ENCODE data around the gene FUCA2.
"Not testable (repeated sequence)": the region's sequence is repeated elsewhere in the genome, so short reads cannot be mapped to it uniquely, and the experiment has no call there.

FUCA2 gene

GRCh38 chr6:143535189-143535614, 23.7 kb upstream of the FUCA2 start:
- no peak for DNase-seq

GRCh38 chr6:143531720-143532499, 20.4 kb upstream of the FUCA2 start:
- no peak for DNase-seq

- DNase-seq, result no peak
These were observed 17.6 kb upstream of the FUCA2 start for GRCh38 chr6:143529095-143529494.

- no peak for DNase-seq
These were observed 16.8 kb upstream of the FUCA2 start for GRCh38 chr6:143528164-143528811.

GRCh38 chr6:143527677-143528076, 16.2 kb upstream of the FUCA2 start:
- no peak for DNase-seq

GRCh38 chr6:143525356-143525755, 13.8 kb upstream of the FUCA2 start:
- DNase-seq, result no peak

- no peak for DNase-seq
These were observed 10.6 kb upstream of the FUCA2 start for GRCh38 chr6:143522039-143522600.

- no peak for DNase-seq
These were observed 5.9 kb upstream of the FUCA2 start for GRCh38 chr6:143517447-143517773.

GRCh38 chr6:143516690-143517446, 5.3 kb upstream of the FUCA2 start:
- no peak for DNase-seq

GRCh38 chr6:143515766-143516355, 4.3 kb upstream of the FUCA2 start:
- DNase-seq, result no peak

- DNase-seq, result peak; percentile 79
These were observed 3.7 kb upstream of the FUCA2 start for GRCh38 chr6:143515061-143515760.

- no peak for DNase-seq
These were observed 1.9 kb upstream of the FUCA2 start for GRCh38 chr6:143513410-143513809.

- DNase-seq, result not testable (repeated sequence)
These were observed 1.2 kb downstream of the FUCA2 start for GRCh38 chr6:143510326-143510725.

GRCh38 chr6:143507358-143508145, 4.0 kb downstream of the FUCA2 start:
- DNase-seq, result no peak

GRCh38 chr6:143506620-143507019, 4.9 kb downstream of the FUCA2 start:
- no peak for DNase-seq

GRCh38 chr6:143506199-143506598, 5.3 kb downstream of the FUCA2 start:
- no peak for DNase-seq

GRCh38 chr6:143505537-143505936, 6.0 kb downstream of the FUCA2 start:
- DNase-seq, result no peak

GRCh38 chr6:143505111-143505510, 6.4 kb downstream of the FUCA2 start:
- DNase-seq, result no peak

- DNase-seq, result no peak
These were observed 7.2 kb downstream of the FUCA2 start for GRCh38 chr6:143504369-143504768.

- no peak for DNase-seq
These were observed 9.7 kb downstream of the FUCA2 start for GRCh38 chr6:143501851-143502250.

- no peak for DNase-seq
These were observed 13.1 kb downstream of the FUCA2 start for GRCh38 chr6:143498428-143498827.

GRCh38 chr6:143496974-143497373, 14.5 kb downstream of the FUCA2 start:
- no peak for DNase-seq

Measured in femur (tissue), 1 donor.